Transverse colon (tissue), 4 donors: ENCODE measurements around the gene B9D1.

ENCODE experiments used
- CTCF ChIP-seq, 5 experiments: fragments of 200-600 bp in 3 of 5; fragments of 450-650 bp in 2 of 5; sonication (generic) in 3 of 5; IDR thresholded peaks; 1 replicate in 2 of 5; 2 replicates in 3 of 5; pipeline ENCODE4 v1.5.1; 2016 to 2017; ENCODE audit warnings: antibody characterized with exemption in 5 of 5, inconsistent platforms in 3 of 5, mild to moderate bottlenecking in 2 of 5, moderate library complexity in 1 of 5
- POLR2A ChIP-seq: fragments of 450-650 bp; IDR thresholded peaks from one replicate; pipeline ENCODE4 v1.6.1; 2016; ENCODE audit warnings: antibody characterized with exemption, mild to moderate bottlenecking, moderate library complexity
- POLR2AphosphoS5 ChIP-seq, 3 donors: sonication (generic); formaldehyde crosslinking; IDR thresholded peaks; one replicate each; pipeline ENCODE4 v1.6.1; 2016; ENCODE audit warnings: antibody characterized with exemption in 3 of 3

- TF ChIP-seq CTCF (IDR thresholded peaks at IDR 0.05) (no peak), POLR2A (no peak), POLR2AphosphoS5 (IDR thresholded peaks at IDR 0.05) (no peak)
Observed at GRCh38 chr17:19365499-19365817, 2.9 kb upstream of the B9D1 start.
